ENCODE data around the gene TSHZ2.
"Not testable (repeated sequence)": the region's sequence is repeated elsewhere in the genome, so short reads cannot be mapped to it uniquely, and the experiment has no call there.

The TSHZ2 gene

DNA sequence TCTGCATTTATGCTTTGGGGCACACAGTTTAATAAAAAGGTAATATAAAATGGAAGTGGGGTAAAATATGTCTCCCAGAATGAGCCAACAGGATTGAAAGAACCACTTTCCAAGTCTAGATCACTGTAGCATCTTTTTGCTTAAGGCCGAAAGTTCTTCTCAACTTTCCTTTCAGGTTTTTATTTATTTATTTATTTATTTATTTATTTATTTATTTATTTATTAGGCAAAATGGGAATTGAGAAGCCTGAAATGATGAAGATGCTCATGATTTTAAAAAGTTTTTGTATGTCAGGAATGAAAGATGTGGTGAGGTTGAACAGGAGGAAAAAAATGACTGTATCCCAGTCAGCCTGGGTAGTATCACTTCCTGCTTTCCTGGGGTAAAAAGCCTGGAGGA, 24.0 kb downstream of the TSHZ2 start:
- DNase-seq (ENCODE audit: low spot score): no peak

- no peak for DNase-seq (ENCODE audit: low spot score)
Observed at GRCh38 chr20:52996658-52997057, 24.5 kb downstream of the TSHZ2 start.

DNA sequence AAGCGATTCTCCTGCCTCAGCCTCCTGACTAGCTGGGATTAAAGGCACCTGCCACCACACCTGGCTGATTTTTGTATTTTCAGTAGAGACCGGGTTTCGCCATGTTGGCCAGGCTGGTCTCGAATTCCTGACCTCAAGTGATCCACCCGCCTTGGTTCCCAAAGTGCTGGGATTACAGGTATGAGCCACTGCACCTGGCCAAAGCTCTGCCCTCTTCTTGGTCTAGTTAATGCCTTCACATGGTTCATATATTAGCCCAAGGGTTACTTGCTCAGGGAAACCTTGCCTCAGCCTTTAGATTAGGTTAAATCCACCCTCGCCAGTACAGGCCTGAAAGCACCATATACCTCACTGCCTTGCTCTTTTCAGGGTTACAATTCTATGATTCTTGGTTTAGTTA, 26.1 kb downstream of the TSHZ2 start:
- no peak for DNase-seq (ENCODE audit: low spot score)

DNA sequence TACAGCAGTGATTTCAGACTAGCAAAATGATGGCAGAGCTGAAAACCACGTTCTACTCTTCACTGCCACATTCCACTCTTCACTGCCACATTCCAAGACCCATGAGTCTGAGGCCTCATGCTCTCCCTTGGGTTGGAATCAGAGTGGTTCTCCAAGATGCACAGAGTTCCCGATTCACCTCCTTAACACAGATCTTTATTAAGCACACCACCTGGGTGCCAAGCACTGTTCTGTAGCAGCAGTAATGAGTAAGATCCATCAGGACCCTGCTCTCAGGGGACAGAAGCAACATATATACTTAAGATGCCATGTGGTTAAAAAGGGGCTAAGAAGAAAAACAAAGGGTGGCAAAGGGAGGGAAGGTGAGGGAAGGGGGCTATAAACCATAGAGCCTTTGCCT, 26.9 kb downstream of the TSHZ2 start:
- no peak for DNase-seq (ENCODE audit: low spot score)

- no peak for DNase-seq (ENCODE audit: low spot score)
Observed at GRCh38 chr20:53001498-53002301, 29.5 kb downstream of the TSHZ2 start.

GRCh38 chr20:53002786-53003185, 30.6 kb downstream of the TSHZ2 start:
- no peak for DNase-seq (ENCODE audit: low spot score)

DNA sequence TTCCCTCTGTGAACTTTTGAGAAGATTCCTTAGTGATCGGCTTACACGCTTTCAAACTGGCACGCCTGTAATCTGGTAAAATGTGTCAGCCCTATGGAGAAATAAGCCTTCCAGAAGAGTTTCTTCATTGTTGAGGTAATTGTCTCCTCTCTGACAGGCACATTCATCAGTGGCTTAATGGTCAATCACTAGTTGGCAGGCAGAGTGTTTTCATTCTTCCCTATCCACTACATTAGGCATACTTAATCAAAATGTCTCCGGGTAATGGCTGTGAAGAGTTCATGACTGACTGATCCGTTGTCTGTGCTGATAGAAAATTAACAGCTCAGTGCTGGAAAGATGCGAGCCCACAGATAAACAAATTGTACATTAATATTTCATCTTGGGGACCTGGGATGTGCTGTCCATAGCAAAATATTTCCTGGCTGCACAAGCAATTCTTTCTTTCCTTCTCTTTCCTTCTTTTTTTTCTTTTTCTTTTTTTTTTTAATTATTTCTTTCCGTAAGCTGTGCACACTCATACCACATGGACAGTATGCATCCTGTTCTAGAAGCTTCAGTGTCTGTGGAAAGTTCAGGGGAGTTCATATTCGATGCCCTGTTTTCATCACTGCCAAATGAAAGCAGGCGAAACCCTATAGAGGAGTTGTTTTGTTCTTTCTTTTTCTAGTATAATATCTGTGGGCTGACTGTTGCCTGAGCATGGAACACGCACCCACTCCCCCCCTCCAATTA, 31.4 kb downstream of the TSHZ2 start:
- no peak for DNase-seq (ENCODE audit: low spot score)

- DNase-seq (ENCODE audit: low spot score): no peak
Observed at GRCh38 chr20:53004267-53004813, 32.2 kb downstream of the TSHZ2 start.

DNA sequence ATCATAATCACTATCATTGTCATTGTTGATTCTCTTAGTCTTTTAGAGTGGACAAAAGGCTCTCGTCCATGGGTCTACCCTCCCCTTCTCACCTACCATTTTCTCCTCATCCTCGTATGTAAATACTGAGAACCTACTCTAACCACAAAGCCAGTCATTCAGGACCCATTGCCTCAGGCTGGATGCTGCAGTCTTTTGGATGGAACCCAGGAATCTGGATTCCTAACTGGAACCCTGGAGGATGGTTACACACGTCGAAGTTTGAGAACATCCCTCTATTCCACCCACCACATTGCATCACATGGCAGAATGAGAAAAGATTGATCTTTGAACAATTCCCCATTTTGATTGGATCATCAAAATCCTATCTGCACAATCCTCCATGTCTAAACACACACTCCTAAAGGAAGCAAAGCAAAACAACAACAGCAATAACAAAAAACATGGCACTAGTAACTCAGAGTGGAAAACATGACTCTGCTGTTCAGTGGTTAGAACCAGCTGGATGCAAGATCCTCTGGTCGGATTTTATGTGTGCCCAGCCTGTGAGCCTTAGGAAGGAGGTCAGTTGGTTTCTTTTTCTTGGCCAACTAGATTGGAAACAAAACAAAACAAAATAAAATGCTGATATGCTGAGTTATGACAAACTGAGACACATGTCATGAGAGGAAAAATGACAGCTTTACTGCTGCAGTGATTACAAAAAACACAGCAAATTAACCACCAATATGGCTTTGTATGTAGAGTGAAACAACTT, 38.0 kb downstream of the TSHZ2 start:
- no peak for DNase-seq (ENCODE audit: low spot score)

DNA sequence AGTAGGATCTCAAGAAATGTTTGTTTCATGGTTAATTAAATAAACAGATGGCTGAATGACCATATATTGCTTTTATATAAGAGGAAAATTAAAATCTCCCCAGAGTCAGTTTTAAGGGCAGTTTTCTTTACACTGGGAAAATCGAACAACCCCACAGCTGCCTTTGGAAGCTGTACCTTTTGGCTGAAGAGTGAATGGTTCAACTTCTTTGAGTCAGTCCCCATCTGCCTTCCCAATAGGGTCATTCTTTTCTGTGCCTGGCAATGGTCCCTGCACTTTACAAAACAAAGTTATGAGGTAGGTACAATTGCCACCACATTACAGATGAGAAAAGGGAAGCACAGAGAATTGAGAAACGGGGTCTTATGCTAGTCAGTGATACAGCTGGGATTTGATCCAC, 39.5 kb downstream of the TSHZ2 start:
- DNase-seq (ENCODE audit: low spot score): no peak

GRCh38 chr20:53013183-53013582, 41.0 kb downstream of the TSHZ2 start:
- no peak for DNase-seq (ENCODE audit: low spot score)

- no peak for DNase-seq (ENCODE audit: low spot score)
Observed at GRCh38 chr20:53013847-53014246, 41.7 kb downstream of the TSHZ2 start.

- DNase-seq (ENCODE audit: low spot score): no peak
Observed at GRCh38 chr20:53016071-53016470, 43.9 kb downstream of the TSHZ2 start.

DNA sequence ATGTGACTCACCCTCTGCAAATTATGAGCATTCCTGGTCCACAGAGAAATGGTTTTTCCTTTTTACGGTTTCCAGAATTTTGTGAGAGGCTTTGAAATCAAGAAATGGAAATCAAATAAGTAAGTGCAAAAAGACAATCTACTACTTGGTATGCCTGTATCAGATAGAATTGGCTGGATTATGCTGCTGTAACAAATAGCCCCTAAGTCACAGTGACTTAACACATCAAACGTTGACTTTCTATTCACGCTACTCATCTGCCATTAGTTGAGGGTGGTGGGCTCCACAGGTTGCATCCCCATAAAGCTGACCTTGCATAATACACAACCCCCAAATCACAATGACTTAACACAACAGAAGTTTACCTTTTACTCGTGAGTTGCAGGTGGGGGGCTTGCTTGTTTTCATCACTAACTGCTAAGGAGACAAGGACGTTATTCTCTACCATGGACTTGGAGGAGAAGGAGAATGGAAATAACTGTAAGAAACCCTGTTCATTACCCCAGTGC, 44.4 kb downstream of the TSHZ2 start:
- no peak for DNase-seq (ENCODE audit: low spot score)

DNA sequence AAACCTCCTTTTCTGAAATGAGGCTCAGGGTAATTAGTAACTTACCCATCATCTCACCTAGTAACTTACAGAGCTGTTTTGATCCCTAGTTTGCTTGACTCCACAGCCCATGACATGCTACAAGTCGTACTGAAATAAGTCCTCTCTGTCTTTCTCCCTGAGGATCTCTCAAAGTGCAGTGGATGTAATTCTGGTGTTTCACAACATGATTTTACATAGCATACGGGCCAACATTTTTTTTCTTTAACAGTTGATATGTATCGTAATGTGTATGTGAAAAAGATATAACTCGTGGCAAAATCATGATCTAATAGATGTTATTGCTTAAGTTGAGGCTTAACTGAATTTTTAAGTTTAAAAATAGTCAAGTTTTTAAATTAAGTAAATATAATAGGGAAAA, 45.0 kb downstream of the TSHZ2 start:
- DNase-seq (ENCODE audit: low spot score): no peak

DNA sequence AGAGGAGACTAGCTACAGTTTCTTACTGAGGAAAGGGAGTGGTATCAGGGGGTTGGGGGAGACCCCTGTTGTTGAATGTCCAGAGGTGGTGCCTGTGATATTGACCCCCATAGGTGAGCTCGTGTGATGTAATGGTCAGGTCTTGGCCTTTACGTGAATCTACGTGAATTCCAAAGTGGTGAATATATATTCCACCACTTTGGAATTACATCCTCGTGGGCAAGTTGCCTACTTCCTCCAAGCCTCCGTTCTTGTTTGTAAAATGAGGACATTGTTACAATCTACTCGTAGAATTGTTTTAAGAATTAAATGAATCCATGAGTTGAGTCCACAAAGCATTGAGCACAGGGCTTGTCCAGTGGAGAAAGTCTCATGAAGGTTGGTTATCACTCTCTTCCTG, 47.3 kb downstream of the TSHZ2 start:
- DNase-seq (ENCODE audit: low spot score): no peak

- no peak for DNase-seq (ENCODE audit: low spot score)
Observed at GRCh38 chr20:53020376-53020775, 48.2 kb downstream of the TSHZ2 start.

- no peak for DNase-seq (ENCODE audit: low spot score)
Observed at GRCh38 chr20:53020834-53021233, 48.7 kb downstream of the TSHZ2 start.

- no peak for DNase-seq (ENCODE audit: low spot score)
Observed at GRCh38 chr20:53021934-53022333, 49.8 kb downstream of the TSHZ2 start.

- DNase-seq (ENCODE audit: low spot score): no peak
Observed at GRCh38 chr20:53023732-53024520, 51.8 kb downstream of the TSHZ2 start.

- DNase-seq (ENCODE audit: low spot score): not testable (repeated sequence)
Observed at GRCh38 chr20:53024653-53025052, 52.5 kb downstream of the TSHZ2 start.

GRCh38 chr20:53027089-53027488, 54.9 kb downstream of the TSHZ2 start:
- DNase-seq (ENCODE audit: low spot score): no peak
